Left ventricle myocardium inferior (tissue), 1 donor: ENCODE results near the gene USP6. TPM values are rescaled to one million over a fixed set of nuclear protein-coding genes. Genes with fewer than 3 reads are reported as not detected.

Experiments used
- DNase-seq: peaks from one replicate; pipeline ENCODE4 v3.0.0-alpha.2; 2020
- H3K27ac ChIP-seq: fragments of 200-600 bp; replicated peaks from 2 replicates; pipeline ENCODE4 v1.8.0; 2021
- H3K27me3 ChIP-seq: fragments of 200-600 bp; 2 replicates; pipeline ENCODE4 v1.8.0; 2021; ENCODE audit warnings: low read depth
- H3K36me3 ChIP-seq: fragments of 200-600 bp; 2 replicates; pipeline ENCODE4 v1.8.0; 2021
- H3K4me1 ChIP-seq: fragments of 200-600 bp; 2 replicates; pipeline ENCODE4 v1.8.0; 2021
- H3K4me3 ChIP-seq: fragments of 200-600 bp; 2 replicates; pipeline ENCODE4 v1.8.0; 2021; ENCODE audit warnings: mild to moderate bottlenecking, moderate library complexity
- H3K9me3 ChIP-seq: fragments of 200-600 bp; replicated peaks from 2 replicates; pipeline ENCODE4 v1.8.0; 2021
- CTCF ChIP-seq: fragments of 200-600 bp; IDR thresholded peaks from 2 replicates; pipeline ENCODE4 v1.8.0; 2021; ENCODE audit warnings: antibody characterized with exemption, mild to moderate bottlenecking, borderline replicate concordance
- intact Hi-C: fragments of 100-400 bp; cut with micrococcal nuclease; formaldehyde crosslinking; loops from one replicate; pipeline ENCODE4 v1.11.0; 2022
- total RNA-seq: library from RNA; stranded (reverse); fragmentation: NEBNext Ultra II Directional; extraction: Animal tissue kit (Norgen Biotek cat#: 25700); gene quantifications from one replicate; pipeline ENCODE4 v1.2.1, GENCODE V29; 2021
- donor health status: DM: no; HTN: yes; CAD: no; lungs with severe emphysema.

Gene USP6
- total RNA-seq, 1 donor from 2014 or later, result 0.05 TPM

- intact Hi-C loops, result loop anchor here (10.0 kb wide), 1 partner anchor 86 kb away; no protein-coding TSS in a partner anchor
- no peak overlapping the region for H3K4me3 ChIP-seq
- peaks cover 11% of the 10 kb centered on the region for H3K4me1 ChIP-seq
- no peak overlapping the region for H3K27ac ChIP-seq
- H3K9me3 ChIP-seq, result peaks cover 29% of the 10 kb centered on the region
- H3K27me3 ChIP-seq, result no peaks in the 10 kb centered on the region
- no peak for DNase-seq
- no peak for TF ChIP-seq CTCF
- H3K36me3 ChIP-seq, result peaks cover 1% of the 10 kb centered on the region
These were observed 16.6 kb upstream of the USP6 start for GRCh38 chr17:5099271-5099670.

- peaks cover 17% of the 10 kb centered on the region for H3K9me3 ChIP-seq
- intact Hi-C loops, result no loop called here
- TF ChIP-seq CTCF, result no peak
- no peak overlapping the region for H3K27ac ChIP-seq
- H3K27me3 ChIP-seq, result no peaks in the 10 kb centered on the region
- no peak for DNase-seq
- peaks cover 9% of the 10 kb centered on the region for H3K36me3 ChIP-seq
- H3K4me1 ChIP-seq, result peaks cover 11% of the 10 kb centered on the region
- no peak overlapping the region for H3K4me3 ChIP-seq
These were observed 15.0 kb upstream of the USP6 start for GRCh38 chr17:5100832-5101231.

- peaks cover 3% of the 10 kb centered on the region for H3K9me3 ChIP-seq
- TF ChIP-seq CTCF, result no peak
- peaks cover 26% of the 10 kb centered on the region for H3K4me1 ChIP-seq
- no peak for DNase-seq
- intact Hi-C loops, result no loop called here
- peaks cover 41% of the 10 kb centered on the region for H3K36me3 ChIP-seq
- peaks cover 17% of the 10 kb centered on the region for H3K27me3 ChIP-seq
- no peak overlapping the region for H3K27ac ChIP-seq
- H3K4me3 ChIP-seq, result peak overlapping the region; percentile 88
These were observed 5.0 kb upstream of the USP6 start for GRCh38 chr17:5110816-5111215.

GRCh38 chr17:5111402-5112204, 4.2 kb upstream of the USP6 start, which contains the start of gene ZNF232:
ZNF232 (minus strand) TSS chr17:5111878; CDS start chr17:5111822, 56 bp downstream.
- Histone ChIP-seq H3K4me3 (peak within 1 kb of the TSS; percentile 88), H3K9me3 (no peaks in the 10 kb centered on the region), H3K36me3 (peaks cover 34% of the 10 kb centered on the region), H3K4me1 (peaks cover 26% of the 10 kb centered on the region), H3K27me3 (peaks cover 25% of the 10 kb centered on the region), H3K27ac (peak within 1 kb of the TSS; percentile 86)
- intact Hi-C loops, result no loop called here
- no peak for TF ChIP-seq CTCF
- DNase-seq, result peak; percentile 94

- Histone ChIP-seq H3K36me3 (peaks cover 8% of the 10 kb centered on the region), H3K27me3 (peaks cover 82% of the 10 kb centered on the region), H3K4me1 (peaks cover 11% of the 10 kb centered on the region), H3K27ac (no peak overlapping the region), H3K9me3 (no peaks in the 10 kb centered on the region), H3K4me3 (no peak overlapping the region)
- intact Hi-C loops, result no loop called here
- DNase-seq, result no peak
- no peak for TF ChIP-seq CTCF
These were observed 2.4 kb downstream of the USP6 start for GRCh38 chr17:5118219-5118618.
